OCI-LY1 (cell line): ENCODE measurements around the gene PRSS2.

Source experiments
- CTCF ChIP-seq: fragments of 200-600 bp; sonication (generic), shearing (Covaris generic); IDR thresholded peaks from 2 replicates; pipeline ENCODE4 v1.5.1; 2017; ENCODE audit warnings: mild to moderate bottlenecking, antibody characterized with exemption, low read length, moderate library complexity, mixed read lengths
- EZH2 ChIP-seq: fragments of 200-600 bp; sonication (generic), shearing (Covaris generic); IDR thresholded peaks from 2 replicates; pipeline ENCODE4 v1.8.0; 2017; ENCODE audit warnings: borderline replicate concordance, mixed run types, mild to moderate bottlenecking, antibody characterized with exemption, low read length, moderate library complexity, mixed read lengths

- TF ChIP-seq CTCF (no peak), EZH2 (no peak)
Observed at GRCh38 chr7:142770661-142771352, at the start of gene PRSS2.
